Left lung (tissue), 10 donors: ENCODE data around the gene SLC66A1. TPM values are rescaled to one million over a fixed set of nuclear protein-coding genes. Genes with fewer than 3 reads are reported as not detected.

Experiments used
- ATAC-seq: fragments of 200-7000 bp; cut with Tn5 transposase; one replicate; pipeline ENCODE4 v1.9.1; 2020; ENCODE audit warnings: moderate library complexity
- DNase-seq, 4 donors: peaks; one replicate each; pipeline ENCODE4 v3.0.0-alpha.2; 2013 to 2020
- H3K27ac ChIP-seq, 2 donors: fragments of 200-600 bp; sonication (generic) in 1 of 2; one replicate each; pipeline versions ENCODE4 v1.5.0 to v1.8.0; 2020 to 2021
- H3K27me3 ChIP-seq, 2 donors: fragments of 200-600 bp; sonication (generic) in 1 of 2; one replicate each; pipeline versions ENCODE4 v1.5.0 to v1.8.0; 2020 to 2021
- H3K36me3 ChIP-seq, 2 donors: fragments of 200-600 bp; sonication (generic) in 1 of 2; one replicate each; pipeline versions ENCODE4 v1.5.0 to v1.8.0; 2020 to 2021
- H3K4me1 ChIP-seq, 2 donors: fragments of 200-600 bp; one replicate each; pipeline ENCODE4 v1.8.0; 2021
- H3K4me3 ChIP-seq, 2 donors: fragments of 200-600 bp; sonication (generic) in 1 of 2; one replicate each; pipeline versions ENCODE4 v1.5.0 to v1.8.0; 2020 to 2021; ENCODE audit warnings: mild to moderate bottlenecking in 1 of 2
- H3K9me3 ChIP-seq, 2 donors: fragments of 200-600 bp; sonication (generic) in 1 of 2; one replicate each; pipeline versions ENCODE4 v1.5.0 to v1.8.0; 2020 to 2021
- CTCF ChIP-seq, 2 donors: fragments of 200-600 bp; sonication (generic) in 1 of 2; IDR thresholded peaks; one replicate each; pipeline versions ENCODE4 v1.5.0 to v1.8.0; 2021; ENCODE audit warnings: antibody characterized with exemption in 2 of 2
- intact Hi-C, 2 donors: fragments of 100-400 bp; cut with DNase I; formaldehyde crosslinking; loops; one replicate each; pipeline versions ENCODE4 v1.11.2 to v1.14.2; 2022
- polyA plus RNA-seq, 6 donors: library from polyadenylated mRNA; unstranded; fragments of 120-200 nt; gene quantifications; one replicate each; pipeline ENCODE4 v1.2.1, GENCODE V29; 2013; ENCODE audit not compliant: insufficient read length in 6 of 6
- total RNA-seq, 2 donors: library from RNA; stranded (reverse); fragmentation: NEBNext Ultra II Directional; extraction: Animal tissue kit (Norgen Biotek cat#: 25700); gene quantifications; one replicate each; pipeline ENCODE4 v1.2.1, GENCODE V29; 2021
- donor health status: DM: no; HTN: yes; CAD: no.
- donor health status: DM: no; HTN: no; CAD: no.

SLC66A1 gene
- total and polyA plus RNA-seq, 8 donors: 7.9 to 21.1 (median 10.2) TPM

- no peak for TF ChIP-seq CTCF (IDR thresholded peaks at IDR 0.05)
- intact Hi-C loops: no loop called here
Observed at GRCh38 chr1:19356266-19356665, 44.1 kb downstream of the SLC66A1 start.

GRCh38 chr1:19357299-19357986 is 45.3 kb downstream of the SLC66A1 start:
- DNase-seq: no peak
- ATAC-seq: no peak
- H3K9me3 ChIP-seq: no peaks in the 10 kb centered on the region
- TF ChIP-seq CTCF (IDR thresholded peaks at IDR 0.05): no peak
- peaks cover 0 to 64% of the 10 kb centered on the region in 2 donors for H3K36me3 ChIP-seq
- no peaks in the 10 kb centered on the region for H3K27me3 ChIP-seq
- intact Hi-C loops: no loop called here
- no peak overlapping the region for H3K4me3 ChIP-seq
- H3K4me1 ChIP-seq: peaks cover 14 to 28% of the 10 kb centered on the region in 2 donors
- no peak overlapping the region for H3K27ac ChIP-seq

More at GRCh38 chr1:19356266-19356665, 44.1 kb downstream of the SLC66A1 start:
- Histone ChIP-seq H3K4me3 (no peak overlapping the region), H3K36me3 (peaks cover 0 to 76% of the 10 kb centered on the region in 2 donors), H3K4me1 (peaks cover 4 to 23% of the 10 kb centered on the region in 2 donors), H3K9me3 (no peaks in the 10 kb centered on the region), H3K27me3 (no peaks in the 10 kb centered on the region), H3K27ac (no peak overlapping the region)
- no peak for DNase-seq
- ATAC-seq: no peak

- Histone ChIP-seq H3K4me3 (no peak overlapping the region), H3K27me3 (no peaks in the 10 kb centered on the region), H3K27ac (no peak overlapping the region), H3K36me3 (peaks cover 0 to 51% of the 10 kb centered on the region in 2 donors), H3K9me3 (no peaks in the 10 kb centered on the region), H3K4me1 (peaks cover 14 to 28% of the 10 kb centered on the region in 2 donors)
- intact Hi-C loops: no loop called here
- no peak for TF ChIP-seq CTCF (IDR thresholded peaks at IDR 0.05)
- no peak for DNase-seq
- ATAC-seq: no peak
Observed at GRCh38 chr1:19358710-19359109, 46.6 kb downstream of the SLC66A1 start.

GRCh38 chr1:19359357-19359756 is 47.2 kb downstream of the SLC66A1 start:
- H3K27ac ChIP-seq: no peak overlapping the region
- DNase-seq: no peak

More at GRCh38 chr1:19359357-19359756, 47.2 kb downstream of the SLC66A1 start:
- H3K4me1 ChIP-seq: peaks cover 14 to 28% of the 10 kb centered on the region in 2 donors
- ATAC-seq: no peak
- H3K36me3 ChIP-seq: peaks cover 0 to 45% of the 10 kb centered on the region in 2 donors
- no peak for TF ChIP-seq CTCF (IDR thresholded peaks at IDR 0.05)
- H3K4me3 ChIP-seq: no peak overlapping the region
- H3K9me3 ChIP-seq: no peaks in the 10 kb centered on the region
- intact Hi-C loops: no loop called here
- no peaks in the 10 kb centered on the region for H3K27me3 ChIP-seq
